GM06990 (cell line): ENCODE measurements around the gene ZCCHC18.
"Not testable (repeated sequence)": the region's sequence is repeated elsewhere in the genome, so short reads cannot be mapped to it uniquely, and the experiment has no call there.

Source experiments
- DNase-seq: peaks from one replicate; pipeline ENCODE4 v3.0.0-alpha.2; 2011; ENCODE audit not compliant: insufficient read length; ENCODE audit errors: extremely low read depth
- H3K27me3 ChIP-seq: replicated peaks from 2 replicates; pipeline ENCODE4 v1.6.0; 2011; ENCODE audit warnings: low read length; ENCODE audit not compliant: control insufficient read depth, insufficient read depth
- H3K36me3 ChIP-seq: 2 replicates; pipeline ENCODE4 v1.5.1; 2011; ENCODE audit warnings: low read length; ENCODE audit not compliant: control insufficient read depth, insufficient read depth
- H3K4me3 ChIP-seq: replicated peaks from 2 replicates; pipeline ENCODE4 v1.5.1; 2011; ENCODE audit warnings: low read depth, mild to moderate bottlenecking, control low read depth, low read length
- CTCF ChIP-seq: IDR thresholded peaks from 2 replicates; pipeline ENCODE4 v1.5.1; 2011; ENCODE audit warnings: low read length, control low read depth, mild to moderate bottlenecking, inconsistent platforms; ENCODE audit not compliant: insufficient read depth, poor library complexity, severe bottlenecking

ZCCHC18 gene

GRCh38 chrX:104105330-104106262 is 6.7 kb upstream of the ZCCHC18 start:
- Histone ChIP-seq H3K36me3 (no peaks in the 10 kb centered on the region), H3K27me3 (no peaks in the 10 kb centered on the region; the same call in 1 of the 2 replicates), H3K4me3 (no peak overlapping the region)
- TF ChIP-seq CTCF = no peak
- DNase-seq = no peak

GRCh38 chrX:104108955-104109354 is 3.4 kb upstream of the ZCCHC18 start:
- H3K36me3 ChIP-seq = no peaks in the 10 kb centered on the region
- no peak for TF ChIP-seq CTCF
- no peaks in the 10 kb centered on the region for H3K27me3 ChIP-seq
- H3K4me3 ChIP-seq = no peak overlapping the region
- DNase-seq = no peak

GRCh38 chrX:104110491-104111240 is 1.7 kb upstream of the ZCCHC18 start:
- not testable (repeated sequence) for H3K27me3 ChIP-seq, H3K36me3 ChIP-seq, DNase-seq, H3K4me3 ChIP-seq

- Histone ChIP-seq H3K36me3 (no peaks in the 10 kb centered on the region), H3K4me3 (peak overlapping the region; percentile 62), H3K27me3 (no peaks in the 10 kb centered on the region)
- peak; percentile 54 for TF ChIP-seq CTCF
- peak; percentile 30 for DNase-seq
Observed at GRCh38 chrX:104113222-104113965, 1.1 kb downstream of the ZCCHC18 start.

GRCh38 chrX:104117759-104118158 is 5.4 kb downstream of the ZCCHC18 start:
- no peak for DNase-seq
- H3K27me3 ChIP-seq = no peaks in the 10 kb centered on the region
- H3K4me3 ChIP-seq = no peak overlapping the region
- no peak for TF ChIP-seq CTCF
- no peaks in the 10 kb centered on the region for H3K36me3 ChIP-seq
